ENCODE measurements around the gene VSTM4. TPM values are rescaled to one million over a fixed set of nuclear protein-coding genes. Genes with fewer than 3 reads are reported as not detected.

Gene VSTM4
- total and polyA plus RNA-seq, 2 of the 4 experiments (the other 2 are of a cell fraction) = 2.4 to 2.9 TPM

- ATAC-seq (ENCODE audit: low read depth) (no peak), DNase-seq (no peak)
- no peak overlapping the region for H2BK20ac ChIP-seq (ENCODE audit: low read depth, low read length)
- dilution Hi-C loops (cut with HindIII; ENCODE audit: low sequenced_read_pairs, unreplicated experiment) = no loop called here
- TF ChIP-seq MAFK (IDR thresholded peaks at IDR 0.05; ENCODE audit: low read depth, low read length) (no peak), BHLHE40 (IDR thresholded peaks at IDR 0.05; ENCODE audit: low read depth, low read length) (no peak), CHD1 (IDR thresholded peaks at IDR 0.05; ENCODE audit: low read depth, low read length) (no peak), FOS (IDR thresholded peaks at IDR 0.05; ENCODE audit: low read depth, low read length) (no peak), ELK1 (IDR thresholded peaks at IDR 0.05; ENCODE audit: borderline replicate concordance, low read depth, low read length) (no peak), SMC3 (IDR thresholded peaks at IDR 0.05; ENCODE audit: low read depth, low read length) (no peak), RCOR1 (IDR thresholded peaks at IDR 0.05; ENCODE audit: insufficient replicate concordance, low read length) (no peak), NFE2L2 (IDR thresholded peaks at IDR 0.05; ENCODE audit: low read depth, low read length) (no peak), CEBPB (IDR thresholded peaks at IDR 0.05; ENCODE audit: low read depth, low read length) (no peak), POLR2A (IDR thresholded peaks at IDR 0.05; ENCODE audit: low read depth, low read length) (no peak), MXI1 (IDR thresholded peaks at IDR 0.05; ENCODE audit: borderline replicate concordance, low read depth, low read length) (no peak)
- no peak overlapping the region for H3K23ac ChIP-seq (ENCODE audit: low read depth, low read length)
- H4K5ac ChIP-seq (ENCODE audit: low read depth, low read length) = no peak overlapping the region
- no peaks in the 10 kb centered on the region for H3K27me3 ChIP-seq (ENCODE audit: control insufficient read depth, insufficient read depth, low read length)
- no peak overlapping the region for H3K4me2 ChIP-seq (ENCODE audit: low read depth, low read length)
- H3K9me3 ChIP-seq (ENCODE audit: control insufficient read depth, insufficient read depth, low read length) = peaks cover 3% of the 10 kb centered on the region; the same call in 1 of the 2 replicates
- H3K4me3 ChIP-seq (ENCODE audit: insufficient read depth, low read depth, low read length) = no peak overlapping the region
- no peak overlapping the region for H4K91ac ChIP-seq (ENCODE audit: insufficient read depth, low read depth, low read length)
- no peaks in the 10 kb centered on the region; a peak in 1 of 4 replicates for H3K79me1 ChIP-seq (ENCODE audit: low read depth in 1 of 2, low read length in 2 of 2)
- H3K14ac ChIP-seq (replicated peaks; ENCODE audit: low read depth, low read length) = no peak overlapping the region
- H3K9ac ChIP-seq (ENCODE audit: low read depth, low read length) = no peak overlapping the region
- in situ Hi-C loops (cut with MboI; ENCODE audit: low sequenced_read_pairs) = no loop called here
- no peak overlapping the region for H2BK120ac ChIP-seq (ENCODE audit: low read depth, low read length)
- peaks cover 4% of the 10 kb centered on the region; the same call in 1 of the 2 replicates for H3K4me1 ChIP-seq (ENCODE audit: control insufficient read depth, insufficient read depth, low read length)
- BruUV-seq (replicated peaks) = no TSS peak
- H3K9me1 ChIP-seq (ENCODE audit: insufficient read depth, low read length) = no peaks in the 10 kb centered on the region; the same call in 1 of the 2 replicates
- no peaks in the 10 kb centered on the region for H4K20me1 ChIP-seq (ENCODE audit: insufficient read depth, low read length)
- no peak overlapping the region for H2BK15ac ChIP-seq (ENCODE audit: low read depth, low read length)
- no peak overlapping the region for H3K56ac ChIP-seq (ENCODE audit: extremely low read depth, insufficient read depth, low read length)
- no peak overlapping the region for H3K27ac ChIP-seq (ENCODE audit: insufficient read depth, low read length)
- no peak overlapping the region for H3K18ac ChIP-seq (ENCODE audit: low read depth, low read length)
- H2AK5ac ChIP-seq (ENCODE audit: low read depth, low read length) = no peak overlapping the region
- intact Hi-C loops (cut with micrococcal nuclease) = no loop called here
- H2AK9ac ChIP-seq (replicated peaks; ENCODE audit: low read depth, low read length, poor library complexity) = no peak overlapping the region
- no peak overlapping the region for H2AFZ ChIP-seq (replicated peaks; ENCODE audit: low read length, poor library complexity)
- 70% methylated on average over 2 of the region's 3 CpGs; no CpG with 5 or more reads in 1 of the 2 experiments for WGBS, 2 experiments (ENCODE audit: extremely low coverage in 2 of 2, insufficient read length in 1 of 2)
- ChIA-PET CTCF (no interaction called here), POLR2A (ENCODE audit: unreplicated experiment) (no interaction called here)
- no peaks in the 10 kb centered on the region; the same call in none of the 2 replicates for H3K36me3 ChIP-seq (ENCODE audit: control insufficient read depth, insufficient read depth, low read length)
- no peak overlapping the region for H2BK5ac ChIP-seq (ENCODE audit: low read depth, low read length, poor library complexity, severe bottlenecking)
- H3K4ac ChIP-seq (ENCODE audit: low read depth, low read length) = no peak overlapping the region
- H4K8ac ChIP-seq (ENCODE audit: low read depth in 2 of 2, low read length in 2 of 2) = no peak overlapping the region
Observed at GRCh38 chr10:49086889-49087288, 28.4 kb downstream of the VSTM4 start.
